Keratinocyte (primary cell): Measurements from ENCODE around the gene TMEM204. TPM values are rescaled to one million over a fixed set of nuclear protein-coding genes. Genes with fewer than 3 reads are reported as not detected.

Source experiments
- DNase-seq: peaks from one replicate; pipeline ENCODE4 v3.0.0-alpha.2; 2011; ENCODE audit warnings: low read depth, missing footprints, low spot score
- FAIRE-seq: peaks from 2 replicates; lab custom pipeline; 2011; peaks lifted over from hg19 to GRCh38; lab: Jason Lieb, UNC
- H2AFZ ChIP-seq: 2 replicates; pipeline ENCODE4 v1.6.0; 2012; ENCODE audit warnings: low read length, control low read depth, inconsistent platforms; ENCODE audit not compliant: control insufficient read depth
- H3K27ac ChIP-seq: 2 replicates; pipeline ENCODE4 v1.5.1; 2011; ENCODE audit warnings: low read length; ENCODE audit not compliant: control insufficient read depth, insufficient read depth
- H3K27me3 ChIP-seq: 3 replicates; pipeline ENCODE4 v1.6.0; 2011; ENCODE audit warnings: low read length; ENCODE audit not compliant: control insufficient read depth, insufficient read depth; ENCODE audit errors: extremely low read depth
- H3K36me3 ChIP-seq, 2 experiments: 2 replicates in 1 of 2; 3 replicates in 1 of 2; pipeline ENCODE4 v1.5.1; 2011; ENCODE audit warnings: low read length in 2 of 2, mild to moderate bottlenecking in 1 of 2; ENCODE audit not compliant: control insufficient read depth in 2 of 2, insufficient read depth in 2 of 2; ENCODE audit errors: extremely low read depth in 1 of 2
- H3K4me1 ChIP-seq: 3 replicates; pipeline ENCODE4 v1.5.1; 2011; ENCODE audit warnings: low read length; ENCODE audit not compliant: control insufficient read depth, insufficient read depth; ENCODE audit errors: extremely low read depth
- H3K4me2 ChIP-seq: 3 replicates; pipeline ENCODE4 v1.6.0; 2011; ENCODE audit warnings: low read depth, low read length; ENCODE audit not compliant: control insufficient read depth, insufficient read depth; ENCODE audit errors: extremely low read depth
- H3K4me3 ChIP-seq, 3 experiments: fragments of 200-600 bp in 1 of 3; sonication (generic) in 1 of 3; 2 replicates in 2 of 3; 3 replicates in 1 of 3; pipeline ENCODE4 v1.5.1; 2011 to 2016; ENCODE audit warnings: low read length in 3 of 3, mild to moderate bottlenecking in 3 of 3, control low read depth in 2 of 3, inconsistent platforms in 1 of 3, low read depth in 1 of 3, mixed read lengths in 1 of 3, mixed run types in 1 of 3, moderate library complexity in 1 of 3; ENCODE audit not compliant: control insufficient read depth in 2 of 3, insufficient read depth in 2 of 3; ENCODE audit errors: extremely low read depth in 1 of 3
- H3K79me2 ChIP-seq: 2 replicates; pipeline ENCODE4 v1.6.0; 2012; ENCODE audit warnings: low read length; ENCODE audit not compliant: control insufficient read depth, insufficient read depth
- H3K9ac ChIP-seq: 3 replicates; pipeline ENCODE4 v1.6.0; 2011; ENCODE audit warnings: low read length; ENCODE audit not compliant: control insufficient read depth, insufficient read depth; ENCODE audit errors: extremely low read depth
- H3K9me1 ChIP-seq: 3 replicates; pipeline ENCODE4 v1.6.0; 2011; ENCODE audit warnings: low read length; ENCODE audit not compliant: control insufficient read depth, insufficient read depth; ENCODE audit errors: extremely low read depth
- H3K9me3 ChIP-seq: 2 replicates; pipeline ENCODE4 v1.5.1; 2012; ENCODE audit warnings: low read depth, low read length; ENCODE audit not compliant: control insufficient read depth
- H4K20me1 ChIP-seq: 3 replicates; pipeline ENCODE4 v1.6.0; 2011; ENCODE audit warnings: low read length; ENCODE audit not compliant: control insufficient read depth, insufficient read depth; ENCODE audit errors: extremely low read depth
- EZH2 ChIP-seq: IDR thresholded peaks from one replicate; pipeline ENCODE4 v1.6.1; 2012; ENCODE audit warnings: inconsistent platforms, mild to moderate bottlenecking, low read length, moderate library complexity
- dilution Hi-C: fragments of 300-500 bp; cut with MboI; formaldehyde crosslinking; loops from one replicate; pipeline ENCODE4 v1.7.0; 2020; ENCODE audit warnings: low sequenced_read_pairs; ENCODE audit not compliant: extremely low pct_ligation_motif_present
- polyA plus RNA-seq, 5 experiments: library from polyadenylated mRNA; depleted of rRNA in 3 of 5; stranded (reverse) in 3 of 5; stranded (forward) in 1 of 5; unstranded in 1 of 5; fragments of >200 nt; gene quantifications; 1 replicate in 1 of 5; 2 replicates in 3 of 5; 3 replicates in 1 of 5; pipeline versions ENCODE4 v1.2.1 to v1.2.3, GENCODE V29; 2011 to 2012; ENCODE audit warnings: missing spikeins in 2 of 5, low read depth in 1 of 5, low replicate concordance in 1 of 5
- TF ChIP-seq, protein P1 (sequence below), 3 experiments: IDR thresholded peaks in 1 of 3; conservative IDR thresholded peaks in 1 of 3; optimal IDR thresholded peaks in 1 of 3; 2 replicates in 2 of 3; 3 replicates in 1 of 3; pipeline versions ENCODE3 to v1.5.1; 2011; ENCODE audit warnings: low read length in 3 of 3, mild to moderate bottlenecking in 3 of 3, moderate library complexity in 2 of 3, control low read depth in 1 of 3, inconsistent platforms in 1 of 3; ENCODE audit not compliant: insufficient read depth in 2 of 3; ENCODE audit errors: extremely low read depth in 1 of 3

Gene TMEM204
- polyA plus RNA-seq, 1 donor (not counting 4 experiments of a cell fraction or from before 2014, with no cell fraction given): 1.0 TPM

DNA sequence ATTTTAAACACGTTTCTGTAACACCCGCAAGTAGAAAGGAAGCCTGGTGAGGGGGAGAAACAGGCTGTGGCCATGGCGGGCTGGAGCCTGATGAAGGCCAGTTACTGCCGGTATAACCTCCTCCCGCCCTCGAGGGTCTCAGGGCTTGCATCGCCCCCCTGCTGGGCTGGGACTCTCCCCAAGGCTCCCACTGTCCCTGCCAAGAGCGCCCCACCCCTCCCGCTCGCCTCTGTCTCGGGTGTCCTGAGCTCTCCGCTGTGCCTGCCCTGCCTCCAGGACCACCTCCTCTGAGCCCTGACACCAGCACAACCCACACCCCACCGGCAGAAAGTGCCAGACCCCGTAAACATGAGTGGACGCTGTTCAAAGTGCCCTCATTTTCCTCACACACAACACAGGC lies 18.7 kb downstream of the TMEM204 start:
- no peak for DNase-seq

DNA sequence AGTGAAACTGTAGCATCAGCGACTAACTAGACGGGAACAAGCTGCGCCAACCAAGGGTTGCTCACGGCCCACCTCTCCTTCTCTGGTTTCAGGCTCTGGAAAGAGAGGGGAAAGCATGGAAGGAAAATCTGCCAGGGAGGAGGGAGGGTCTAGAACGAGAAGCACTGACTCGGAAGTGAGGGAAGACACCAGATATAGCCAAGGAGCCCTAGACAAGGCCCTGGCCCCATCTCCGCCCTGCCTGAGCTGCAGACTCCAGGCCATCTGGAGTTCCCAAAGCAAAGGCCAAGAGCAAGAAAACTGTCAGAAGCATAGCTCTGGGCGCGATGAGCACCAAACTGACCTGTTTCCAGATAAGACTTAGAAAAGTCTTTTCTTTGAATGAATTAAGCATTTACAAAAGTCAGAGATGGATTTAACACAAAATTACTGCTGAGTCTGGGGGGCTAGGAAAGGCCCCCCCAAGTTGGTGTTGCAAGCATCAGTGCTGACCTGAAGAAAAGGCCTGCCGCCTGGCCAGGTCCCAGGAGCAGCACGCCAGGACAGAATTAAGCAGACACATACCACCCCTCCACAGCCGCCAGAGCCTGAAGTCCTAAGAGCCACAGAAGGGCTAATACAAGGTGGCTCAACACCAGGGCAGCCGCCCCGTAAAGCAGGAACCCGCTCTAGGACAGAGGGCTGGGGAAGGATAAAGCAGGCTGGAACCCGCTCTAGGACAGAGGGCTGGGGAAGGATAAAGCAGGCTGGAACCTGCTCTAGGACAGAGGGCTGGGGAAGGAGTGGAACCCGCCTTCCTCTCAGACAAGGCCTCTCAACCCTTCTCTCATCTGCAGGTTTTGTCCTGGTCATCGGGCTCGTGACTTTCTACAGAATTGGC lies 20.7 kb downstream of the TMEM204 start:
- H3K9ac ChIP-seq: no peak overlapping the region
- H3K9me1 ChIP-seq: peaks cover 2% of the 10 kb centered on the region
- H3K9me3 ChIP-seq: no peaks in the 10 kb centered on the region
- H4K20me1 ChIP-seq: no peaks in the 10 kb centered on the region
- DNase-seq: no peak
- peaks cover 2 to 8% of the 10 kb centered on the region in 2 experiments for H3K36me3 ChIP-seq
- no peaks in the 10 kb centered on the region for H3K79me2 ChIP-seq
- H3K27me3 ChIP-seq: no peaks in the 10 kb centered on the region
- no peak for FAIRE-seq
- H2AFZ ChIP-seq: no peak overlapping the region
- H3K4me2 ChIP-seq: no peak overlapping the region
- no peak overlapping the region for H3K27ac ChIP-seq
- H3K4me1 ChIP-seq: peaks cover 4% of the 10 kb centered on the region
- no peak for TF ChIP-seq EZH2
- TF ChIP-seq, protein P1, sequence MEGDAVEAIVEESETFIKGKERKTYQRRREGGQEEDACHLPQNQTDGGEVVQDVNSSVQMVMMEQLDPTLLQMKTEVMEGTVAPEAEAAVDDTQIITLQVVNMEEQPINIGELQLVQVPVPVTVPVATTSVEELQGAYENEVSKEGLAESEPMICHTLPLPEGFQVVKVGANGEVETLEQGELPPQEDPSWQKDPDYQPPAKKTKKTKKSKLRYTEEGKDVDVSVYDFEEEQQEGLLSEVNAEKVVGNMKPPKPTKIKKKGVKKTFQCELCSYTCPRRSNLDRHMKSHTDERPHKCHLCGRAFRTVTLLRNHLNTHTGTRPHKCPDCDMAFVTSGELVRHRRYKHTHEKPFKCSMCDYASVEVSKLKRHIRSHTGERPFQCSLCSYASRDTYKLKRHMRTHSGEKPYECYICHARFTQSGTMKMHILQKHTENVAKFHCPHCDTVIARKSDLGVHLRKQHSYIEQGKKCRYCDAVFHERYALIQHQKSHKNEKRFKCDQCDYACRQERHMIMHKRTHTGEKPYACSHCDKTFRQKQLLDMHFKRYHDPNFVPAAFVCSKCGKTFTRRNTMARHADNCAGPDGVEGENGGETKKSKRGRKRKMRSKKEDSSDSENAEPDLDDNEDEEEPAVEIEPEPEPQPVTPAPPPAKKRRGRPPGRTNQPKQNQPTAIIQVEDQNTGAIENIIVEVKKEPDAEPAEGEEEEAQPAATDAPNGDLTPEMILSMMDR (optimal IDR thresholded peaks at IDR 0.05 in 1 of 3, IDR thresholded peaks at IDR 0.05 in 1 of 3, conservative IDR thresholded peaks at IDR 0.05 in 1 of 3; ENCODE audit: extremely low read depth in 1 of 3, insufficient read depth in 2 of 3, low read length in 3 of 3): no peak
- no peak overlapping the region for H3K4me3 ChIP-seq
- dilution Hi-C loops: no loop called here

More for the DNA sequence above, 18.7 kb downstream of the TMEM204 start:
- Histone ChIP-seq H4K20me1 (no peaks in the 10 kb centered on the region), H3K9ac (no peak overlapping the region), H2AFZ (no peak overlapping the region), H3K79me2 (no peaks in the 10 kb centered on the region), H3K4me3 (no peak overlapping the region), H3K27ac (no peak overlapping the region), H3K9me3 (no peaks in the 10 kb centered on the region), H3K9me1 (peaks cover 2% of the 10 kb centered on the region), H3K27me3 (no peaks in the 10 kb centered on the region), H3K4me2 (no peak overlapping the region), H3K4me1 (peaks cover 15% of the 10 kb centered on the region), H3K36me3 (peaks cover 0 to 2% of the 10 kb centered on the region in 2 experiments)
- TF ChIP-seq, protein P1 (optimal IDR thresholded peaks at IDR 0.05 in 1 of 3, IDR thresholded peaks at IDR 0.05 in 1 of 3, conservative IDR thresholded peaks at IDR 0.05 in 1 of 3; ENCODE audit: extremely low read depth in 1 of 3, insufficient read depth in 2 of 3, low read length in 3 of 3): no peak
- dilution Hi-C loops: no loop called here
- no peak for FAIRE-seq
